OCI-LY3 (cell line): Measurements from ENCODE around the gene RAPGEF1.

Experiments
- H2AFZ ChIP-seq: fragments of 200-600, 300-600 bp; shearing (Covaris generic); 2 replicates; pipeline ENCODE4 v1.6.0; 2014; ENCODE audit warnings: antibody characterized with exemption, low read depth, low read length
- H3K27ac ChIP-seq: fragments of 200-600, 300-600 bp; sonication (generic); 2 replicates; pipeline ENCODE4 v1.5.1; 2014; ENCODE audit warnings: mild to moderate bottlenecking, low read length, moderate library complexity, mixed read lengths
- H3K27me3 ChIP-seq: fragments of 200-600, 300-600 bp; sonication (generic); 2 replicates; pipeline ENCODE4 v1.6.1; 2014; ENCODE audit warnings: low read depth, low read length, mixed read lengths
- H3K36me3 ChIP-seq: fragments of 200-600, 300-600 bp; sonication (generic); replicated peaks from 2 replicates; pipeline ENCODE3; 2014; ENCODE audit warnings: low read depth, low read length, mixed read lengths
- H3K4me1 ChIP-seq: fragments of 300-600, 200-600 bp; sonication (generic); 2 replicates; pipeline ENCODE4 v1.6.1; 2014; ENCODE audit warnings: low read length, mixed read lengths
- H3K4me2 ChIP-seq: fragments of 200-600, 300-600 bp; sonication (generic); 2 replicates; pipeline ENCODE4 v1.6.1; 2014; ENCODE audit warnings: low read length, mixed read lengths
- H3K4me3 ChIP-seq: fragments of 300-600, 200-600 bp; sonication (generic); 2 replicates; pipeline ENCODE4 v1.5.1; 2014; ENCODE audit warnings: antibody characterized with exemption, mild to moderate bottlenecking, low read length, moderate library complexity
- H3K79me2 ChIP-seq: fragments of 300-600, 200-600 bp; shearing (Covaris generic); 2 replicates; pipeline ENCODE4 v1.6.1; 2014; ENCODE audit warnings: mild to moderate bottlenecking, low read length, mixed read lengths
- H3K9ac ChIP-seq: fragments of 300-600, 200-600 bp; shearing (Covaris generic); 2 replicates; pipeline ENCODE4 v1.6.0; 2014; ENCODE audit warnings: mild to moderate bottlenecking, low read length, moderate library complexity
- H3K9me3 ChIP-seq: fragments of 200-600, 300-600 bp; shearing (Covaris generic); 2 replicates; pipeline ENCODE4 v1.6.1; 2014; ENCODE audit warnings: low read length, mixed read lengths; ENCODE audit not compliant: insufficient read depth
- H4K20me1 ChIP-seq: fragments of 200-600, 300-600 bp; sonication (generic); 2 replicates; pipeline ENCODE4 v1.6.1; 2016; ENCODE audit warnings: low read length, mixed read lengths; ENCODE audit not compliant: insufficient read depth
- CTCF ChIP-seq: fragments of 200-600, 300-600 bp; sonication (generic); IDR thresholded peaks from 2 replicates; pipeline ENCODE4 v1.5.1; 2014; ENCODE audit warnings: antibody characterized with exemption, low read length, low read depth
- EZH2phosphoT487 ChIP-seq: fragments of 200-600 bp; shearing (Covaris generic); IDR thresholded peaks from 2 replicates; pipeline ENCODE4 v1.6.1; 2018; ENCODE audit warnings: antibody characterized with exemption, mixed run types, low read depth

RAPGEF1 gene

GRCh38 chr9:131698618-131698985 lies 41.3 kb downstream of the RAPGEF1 start:
- TF ChIP-seq EZH2phosphoT487 (no peak), CTCF (no peak)
- no peaks in the 10 kb centered on the region; the same call in 1 of the 2 replicates for H3K4me1 ChIP-seq
- H3K4me2 ChIP-seq, result no peak overlapping the region

GRCh38 chr9:131697908-131698617 lies 41.8 kb downstream of the RAPGEF1 start:
- Histone ChIP-seq H3K4me3 (no peak overlapping the region), H3K4me2 (no peak overlapping the region), H3K9me3 (no peaks in the 10 kb centered on the region), H3K9ac (no peak overlapping the region), H4K20me1 (peaks cover 98% of the 10 kb centered on the region), H3K27me3 (no peaks in the 10 kb centered on the region), H3K4me1 (no peaks in the 10 kb centered on the region), H3K27ac (no peak overlapping the region), H2AFZ (no peak overlapping the region), H3K79me2 (peaks cover 100% of the 10 kb centered on the region), H3K36me3 (peaks cover 17% of the 10 kb centered on the region)
- TF ChIP-seq EZH2phosphoT487 (no peak), CTCF (no peak)

More at GRCh38 chr9:131698618-131698985, 41.3 kb downstream of the RAPGEF1 start:
- Histone ChIP-seq H3K9ac (no peak overlapping the region), H3K27me3 (no peaks in the 10 kb centered on the region), H3K79me2 (peaks cover 100% of the 10 kb centered on the region), H3K4me3 (no peak overlapping the region), H2AFZ (no peak overlapping the region), H3K36me3 (peaks cover 17% of the 10 kb centered on the region), H3K27ac (no peak overlapping the region), H4K20me1 (peaks cover 98% of the 10 kb centered on the region), H3K9me3 (no peaks in the 10 kb centered on the region)

GRCh38 chr9:131697097-131697496 lies 42.8 kb downstream of the RAPGEF1 start:
- no peak for TF ChIP-seq EZH2phosphoT487
- no peak for TF ChIP-seq CTCF
- no peak overlapping the region for H3K4me2 ChIP-seq
- H3K9me3 ChIP-seq, result no peaks in the 10 kb centered on the region
- no peak overlapping the region for H2AFZ ChIP-seq
- peaks cover 98% of the 10 kb centered on the region for H4K20me1 ChIP-seq
- H3K4me3 ChIP-seq, result no peak overlapping the region
- peaks cover 17% of the 10 kb centered on the region for H3K36me3 ChIP-seq
- H3K79me2 ChIP-seq, result peaks cover 100% of the 10 kb centered on the region
- no peak overlapping the region for H3K27ac ChIP-seq
- no peaks in the 10 kb centered on the region for H3K27me3 ChIP-seq
- no peak overlapping the region for H3K9ac ChIP-seq
- no peaks in the 10 kb centered on the region for H3K4me1 ChIP-seq

GRCh38 chr9:131695836-131696460 lies 43.9 kb downstream of the RAPGEF1 start:
- TF ChIP-seq CTCF, result no peak
- TF ChIP-seq EZH2phosphoT487, result no peak
- no peak overlapping the region for H3K4me2 ChIP-seq
- H3K9ac ChIP-seq, result no peak overlapping the region
- peaks cover 100% of the 10 kb centered on the region for H3K79me2 ChIP-seq
- no peaks in the 10 kb centered on the region for H3K9me3 ChIP-seq
- H3K4me1 ChIP-seq, result peaks cover 11% of the 10 kb centered on the region
- no peak overlapping the region for H3K27ac ChIP-seq
- H2AFZ ChIP-seq, result no peak overlapping the region
- peaks cover 98% of the 10 kb centered on the region for H4K20me1 ChIP-seq
- H3K27me3 ChIP-seq, result no peaks in the 10 kb centered on the region
- peaks cover 17% of the 10 kb centered on the region for H3K36me3 ChIP-seq
- no peak overlapping the region for H3K4me3 ChIP-seq
